GM12878 (cell line): ENCODE results near the gene DIDO1. TPM values are rescaled to one million over a fixed set of nuclear protein-coding genes. Genes with fewer than 3 reads are reported as not detected.

Experiments
- ATAC-seq: fragments of 200-7000 bp; cut with Tn5 transposase; 3 replicates; pipeline ENCODE4 v1.9.1; 2020; ENCODE audit warnings: mild to moderate bottlenecking, moderate library complexity
- BruUV-seq: library from RNA; stranded (reverse); fragments of 400-500 nt; replicated peaks from 2 replicates; lab custom pipeline; 2021; lab: Mats Ljungman, UMichigan
- CTCF ChIA-PET: fragments of 300-600 bp; sonication (Branson Sonifier 250); formaldehyde crosslinking; extraction: SDS; loops from one replicate; lab custom pipeline; 2021; ENCODE audit warnings: inconsistent platforms; lab: Yijun Ruan, JAX
- POLR2A ChIA-PET: fragments of 350-600 bp; formaldehyde crosslinking; extraction: SDS; loops from one replicate; lab custom pipeline; 2021; ENCODE audit warnings: inconsistent platforms; lab: Charles Lee
- RAD21 ChIA-PET: fragments of 300-600 bp; sonication (Branson Sonifier 250); formaldehyde crosslinking; loops from one replicate; lab custom pipeline; 2023; ENCODE audit warnings: antibody characterized with exemption; ENCODE audit not compliant: unreplicated experiment; lab: Charles Lee
- SMC1A ChIA-PET: fragments of 300-600 bp; sonication (Branson Sonifier 250); formaldehyde crosslinking; loops from one replicate; lab custom pipeline; 2023; ENCODE audit not compliant: unreplicated experiment, uncharacterized antibody; lab: Charles Lee
- DNase-seq: peaks from one replicate; pipeline ENCODE4 v3.0.0-alpha.2; 2011; ENCODE audit warnings: low read depth, low spot score
- FAIRE-seq: peaks from 3 replicates; lab custom pipeline; 2011; peaks lifted over from hg19 to GRCh38; lab: Jason Lieb, UNC
- H2AFZ ChIP-seq: 2 replicates; pipeline ENCODE4 v1.6.0; 2011; ENCODE audit warnings: low read depth, low read length, control low read depth; ENCODE audit not compliant: control insufficient read depth
- H3K27ac ChIP-seq: 2 replicates; pipeline ENCODE4 v1.5.1; 2011; ENCODE audit warnings: control low read depth; ENCODE audit not compliant: control insufficient read depth, insufficient read depth
- H3K27me3 ChIP-seq, 2 experiments: replicated peaks in 1 of 2; 2 replicates each; pipeline versions ENCODE4 v1.6.0 to v1.6.1; 2011; ENCODE audit warnings: low read length in 1 of 2; ENCODE audit not compliant: control insufficient read depth in 2 of 2, insufficient read depth in 2 of 2
- H3K36me3 ChIP-seq, 2 experiments: 2 replicates each; pipeline ENCODE4 v1.5.1; 2011; ENCODE audit warnings: low read length in 1 of 2; ENCODE audit not compliant: control insufficient read depth in 2 of 2, insufficient read depth in 2 of 2
- H3K4me1 ChIP-seq: 2 replicates; pipeline ENCODE4 v1.6.1; 2011; ENCODE audit warnings: mild to moderate bottlenecking, low read length, moderate library complexity, mixed read lengths; ENCODE audit not compliant: control insufficient read depth, insufficient read depth
- H3K4me2 ChIP-seq: 2 replicates; pipeline ENCODE4 v1.6.0; 2011; ENCODE audit warnings: control low read depth; ENCODE audit not compliant: control insufficient read depth, insufficient read depth
- H3K4me3 ChIP-seq: fragments of 200-600 bp; sonication (generic); 2 replicates; pipeline ENCODE4 v1.5.1; 2016
- H3K79me2 ChIP-seq: 2 replicates; pipeline ENCODE4 v1.6.0; 2011; ENCODE audit warnings: low read length; ENCODE audit not compliant: control insufficient read depth, insufficient read depth
- H3K9ac ChIP-seq: 2 replicates; pipeline ENCODE4 v1.8.0; 2011; ENCODE audit warnings: low read length, control low read depth, mixed read lengths; ENCODE audit not compliant: control insufficient read depth, insufficient read depth
- H3K9me3 ChIP-seq: replicated peaks from 3 replicates; pipeline ENCODE4 v1.5.1; 2011; ENCODE audit warnings: mild to moderate bottlenecking, low read length; ENCODE audit not compliant: control insufficient read depth, insufficient read depth
- H4K20me1 ChIP-seq: 2 replicates; pipeline ENCODE4 v1.6.0; 2011; ENCODE audit not compliant: control insufficient read depth, insufficient read depth
- CEBPB ChIP-seq, 2 experiments: fragments of 150-350 bp in 1 of 2; IDR thresholded peaks; 2 replicates each; pipeline ENCODE4 v1.6.1; 2012 to 2014; ENCODE audit warnings: low read depth in 2 of 2, low read length in 2 of 2, borderline replicate concordance in 1 of 2, inconsistent platforms in 1 of 2
- CEBPZ ChIP-seq: fragments of 150-350 bp; IDR thresholded peaks from 2 replicates; pipeline ENCODE4 v1.6.1; 2016; ENCODE audit warnings: low read depth, low read length
- NR2C1 ChIP-seq: fragments of 450-650 bp; IDR thresholded peaks from 2 replicates; pipeline ENCODE4 v1.6.1; 2017; ENCODE audit warnings: antibody characterized with exemption, mild to moderate bottlenecking, moderate library complexity
- ZNF274 ChIP-seq: IDR thresholded peaks from one replicate; pipeline ENCODE4 v1.8.0; 2011; ENCODE audit not compliant: insufficient read length, insufficient read depth
- WGBS: methylation state at CpG from one replicate; pipeline ENCODE4 v1.1.6; 2016; ENCODE audit warnings: low lambda C conversion rate; ENCODE audit not compliant: insufficient replicate concordance, insufficient coverage; ENCODE audit errors: missing lambda C conversion rate; 5-methylcytosine and 5-hydroxymethylcytosine counted together
- in situ Hi-C: fragments of 300-500 bp; cut with MboI; formaldehyde crosslinking; loops from 9 replicates; pipeline ENCODE4 v1.14.3; 2018; ENCODE audit warnings: mixed read lengths
- intact Hi-C: fragments of 100-400 bp; cut with micrococcal nuclease; formaldehyde crosslinking; loops from one replicate; pipeline ENCODE4 v1.14.2; 2022; ENCODE audit not compliant: unreplicated experiment
- polyA plus RNA-seq, 11 experiments: library from polyadenylated mRNA; depleted of rRNA in 4 of 11; unstranded in 6 of 11; stranded (reverse) in 5 of 11; fragments of >200 nt; fragmentation: Nextera tagmentation in 4 of 11; fragmentation: Illumina TruSeq in 1 of 11; extraction: Ambion mirVana in 4 of 11; extraction: Trizol in 1 of 11; gene quantifications; 1 replicate in 1 of 11; 2 replicates in 10 of 11; pipeline versions ENCODE4 v1.2.1 to v1.2.3, GENCODE V29; 2011 to 2016; ENCODE audit warnings: inconsistent platforms in 2 of 11, missing spikeins in 2 of 11, low read depth in 1 of 11
- total RNA-seq, 4 experiments: library from RNA; depleted of rRNA in 3 of 4; stranded (reverse); fragments of >200 nt in 3 of 4; fragmentation: Illumina TruSeq in 1 of 4; extraction: Trizol in 1 of 4; gene quantifications; 2 replicates each; pipeline versions ENCODE4 v1.2.1 to v1.2.3, GENCODE V29; 2013 to 2021
- TF ChIP-seq, protein P1 (sequence below), 3 experiments: IDR thresholded peaks in 2 of 3; conservative IDR thresholded peaks in 1 of 3; 2 replicates each; pipeline ENCODE4 v1.5.1; 2011; ENCODE audit warnings: low read depth in 3 of 3, low read length in 3 of 3, mild to moderate bottlenecking in 3 of 3, control low read depth in 2 of 3, moderate library complexity in 2 of 3, inconsistent platforms in 1 of 3, mixed read lengths in 1 of 3; ENCODE audit not compliant: control insufficient read depth in 2 of 3, insufficient read depth in 1 of 3; ENCODE audit errors: extremely low read depth in 1 of 3

Gene DIDO1
- total and polyA plus RNA-seq, 10 of the 15 experiments (the other 5 are each of a cell fraction or from before 2014, with no cell fraction given): 5.5 to 56.4 (median 38.4) TPM

DNA sequence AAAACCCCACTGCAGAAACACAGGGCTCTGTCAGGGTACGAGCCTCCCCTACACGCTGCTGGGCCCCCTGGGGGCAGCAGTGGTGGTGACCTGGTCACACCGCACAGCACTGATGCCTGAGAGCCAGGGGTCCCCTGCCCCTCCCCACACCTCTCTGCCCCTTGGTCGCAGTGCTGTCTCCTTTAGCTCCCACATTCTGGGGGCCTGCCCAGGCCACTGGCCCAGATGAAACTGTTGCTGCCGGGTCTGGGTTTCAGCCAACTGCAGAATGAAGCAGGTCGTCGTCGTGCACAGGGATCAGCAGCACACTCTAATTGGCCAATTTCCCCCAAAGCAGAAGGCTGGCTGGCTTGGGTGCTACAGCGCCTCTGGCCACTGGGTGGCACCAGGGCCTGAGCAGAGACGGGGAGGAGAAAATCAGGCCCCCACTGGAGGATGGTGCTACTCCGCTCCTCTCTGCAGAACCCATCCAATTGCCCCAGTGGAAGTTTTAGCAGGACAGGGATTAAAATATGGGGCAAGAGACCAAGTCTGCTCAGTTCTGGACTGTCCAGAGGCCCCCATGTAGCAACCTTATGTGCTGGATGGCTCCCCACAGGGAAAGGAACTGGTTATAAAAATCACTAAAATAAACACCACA, 26.1 kb downstream of the DIDO1 start (continued):
- TF ChIP-seq ZNF274 (no peak), CEBPB (IDR thresholded peaks at IDR 0.05; ENCODE audit: borderline replicate concordance in 1 of 2, low read depth in 2 of 2, low read length in 2 of 2) (no peak), NR2C1 (no peak)

DNA sequence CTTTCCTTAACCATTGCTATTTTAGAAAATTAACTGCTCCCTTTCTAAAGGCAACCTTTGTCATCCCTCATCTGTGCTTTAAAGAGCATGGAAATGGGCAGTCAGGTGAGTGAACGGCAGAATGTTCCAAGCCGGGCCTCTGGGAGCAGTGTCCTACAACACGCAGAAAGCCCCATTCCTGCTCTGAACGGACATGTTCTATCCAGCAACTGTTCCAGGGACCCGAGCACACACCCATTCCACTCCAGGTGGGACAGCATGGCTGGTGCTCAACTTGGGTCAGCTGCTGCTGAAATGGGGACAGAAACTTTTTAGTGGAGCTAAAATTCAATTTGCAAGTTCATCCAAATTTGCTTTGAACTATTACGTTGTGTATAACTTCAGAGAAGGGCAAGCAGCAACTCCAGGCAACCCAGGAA, 26.7 kb downstream of the DIDO1 start:
- Histone ChIP-seq H3K79me2 (peaks cover 2% of the 10 kb centered on the region; the same call in 1 of the 2 replicates), H3K27me3 (no peaks in the 10 kb centered on the region), H4K20me1 (peaks cover 3% of the 10 kb centered on the region; the same call in 1 of the 2 replicates), H3K36me3 (peaks cover 12 to 41% of the 10 kb centered on the region in 2 experiments), H3K27ac (peak overlapping the region; percentile 17), H3K4me3 (peak overlapping the region; percentile 48), H3K4me1 (peaks cover 25% of the 10 kb centered on the region), H3K9ac (peak overlapping the region; percentile 27), H3K4me2 (peak overlapping the region; percentile 91), H2AFZ (no peak overlapping the region), H3K9me3 (no peaks in the 10 kb centered on the region)
- FAIRE-seq: peak; percentile 41
- ATAC-seq: peak; percentile 22
- ChIA-PET POLR2A (interaction anchor here (0.7 to 1.2 kb wide), 3 partner anchors 12 to 110 kb away, joined by 3 to 4 read pairs (median 3); no protein-coding TSS in a partner anchor), CTCF (interaction anchor here (0.8 to 8.2 kb wide), 9 partner anchors 8 to 281 kb away, joined by 3 to 92 read pairs (median 5); partner anchors contain the start of gene SLC17A9), SMC1A (interaction anchor here (1.0 to 3.0 kb wide), 12 partner anchors 9 to 115 kb away, joined by 3 to 21 read pairs (median 4); no protein-coding TSS in a partner anchor), RAD21 (interaction anchor here (0.8 to 4.4 kb wide), 6 partner anchors 21 to 109 kb away, joined by 3 to 21 read pairs (median 5); no protein-coding TSS in a partner anchor)
- no TSS peak for BruUV-seq
- TF ChIP-seq CEBPZ: no peak
- TF ChIP-seq, protein P1, sequence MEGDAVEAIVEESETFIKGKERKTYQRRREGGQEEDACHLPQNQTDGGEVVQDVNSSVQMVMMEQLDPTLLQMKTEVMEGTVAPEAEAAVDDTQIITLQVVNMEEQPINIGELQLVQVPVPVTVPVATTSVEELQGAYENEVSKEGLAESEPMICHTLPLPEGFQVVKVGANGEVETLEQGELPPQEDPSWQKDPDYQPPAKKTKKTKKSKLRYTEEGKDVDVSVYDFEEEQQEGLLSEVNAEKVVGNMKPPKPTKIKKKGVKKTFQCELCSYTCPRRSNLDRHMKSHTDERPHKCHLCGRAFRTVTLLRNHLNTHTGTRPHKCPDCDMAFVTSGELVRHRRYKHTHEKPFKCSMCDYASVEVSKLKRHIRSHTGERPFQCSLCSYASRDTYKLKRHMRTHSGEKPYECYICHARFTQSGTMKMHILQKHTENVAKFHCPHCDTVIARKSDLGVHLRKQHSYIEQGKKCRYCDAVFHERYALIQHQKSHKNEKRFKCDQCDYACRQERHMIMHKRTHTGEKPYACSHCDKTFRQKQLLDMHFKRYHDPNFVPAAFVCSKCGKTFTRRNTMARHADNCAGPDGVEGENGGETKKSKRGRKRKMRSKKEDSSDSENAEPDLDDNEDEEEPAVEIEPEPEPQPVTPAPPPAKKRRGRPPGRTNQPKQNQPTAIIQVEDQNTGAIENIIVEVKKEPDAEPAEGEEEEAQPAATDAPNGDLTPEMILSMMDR (IDR thresholded peaks at IDR 0.05 in 2 of 3, conservative IDR thresholded peaks at IDR 0.05 in 1 of 3; ENCODE audit: control insufficient read depth in 2 of 3, extremely low read depth in 1 of 3, insufficient read depth in 1 of 3, low read depth in 3 of 3, low read length in 3 of 3): peak in 1 of 3 experiments; percentile 20; a peak in 1 of 6 replicates
- no peak for DNase-seq
- in situ Hi-C loops: no loop called here
- intact Hi-C loops: loop anchor here (2.0 to 5.0 kb wide), 4 partner anchors 19 to 109 kb away; partner anchors contain the start of gene SLC17A9
- WGBS: 18% methylated on average over 6 of the region's 6 CpGs
